Right cardiac atrium (tissue), 5 donors: Measurements from ENCODE around the gene POLG. TPM values are rescaled to one million over a fixed set of nuclear protein-coding genes. Genes with fewer than 3 reads are reported as not detected.

ENCODE experiments used
- ATAC-seq, 2 donors: fragments of 200-7000 bp; cut with Tn5 transposase; one replicate each; pipeline versions ENCODE4 v1.8.0 to v1.9.1; 2020; ENCODE audit warnings: moderate library complexity in 2 of 2, mild to moderate bottlenecking in 1 of 2
- DNase-seq, 3 donors: peaks; one replicate each; pipeline ENCODE4 v3.0.0-alpha.2; 2020
- H3K27ac ChIP-seq: one replicate; pipeline ENCODE4 v1.5.1; 2013; ENCODE audit warnings: mild to moderate bottlenecking, low read length, control low read depth, moderate library complexity
- H3K27me3 ChIP-seq: one replicate; pipeline ENCODE4 v1.6.1; 2013; ENCODE audit not compliant: control insufficient read depth, insufficient read depth
- H3K4me1 ChIP-seq: one replicate; pipeline ENCODE4 v1.6.1; 2013; ENCODE audit warnings: low read length; ENCODE audit not compliant: control insufficient read depth, insufficient read depth
- H3K4me3 ChIP-seq: one replicate; pipeline ENCODE4 v1.5.1; 2013; ENCODE audit warnings: low read length, control low read depth
- H3K9me3 ChIP-seq: one replicate; pipeline ENCODE4 v1.6.1; 2013; ENCODE audit warnings: low read length; ENCODE audit not compliant: control insufficient read depth
- WGBS: extraction: QIAGEN DNeasy Blood & Tissue Kit; methylation state at CpG from one replicate; pipeline ENCODE4 v1.1.7; 2013; 5-methylcytosine and 5-hydroxymethylcytosine counted together
- intact Hi-C, 4 donors: fragments of 100-400 bp; cut with DNase I; formaldehyde crosslinking; loops; one replicate each; pipeline versions ENCODE4 v1.11.0 to v1.14.0; 2022 to 2023
- polyA plus RNA-seq: library from polyadenylated mRNA; stranded (reverse); fragments of 200-250 nt; gene quantifications from one replicate; pipeline ENCODE4 v1.2.3, GENCODE V29; 2013
- total RNA-seq, 4 donors: library from RNA; stranded (reverse); fragmentation: NEBNext Ultra II Directional; extraction: Animal tissue kit (Norgen Biotek cat#: 25700); gene quantifications; one replicate each; pipeline ENCODE4 v1.2.1, GENCODE V29; 2021
- donor health status: healthy with polysubstance abuse.
- donor health status: DM: no; HTN: yes; CAD: no.
- donor health status: DM: no; HTN: no; CAD: no.
- donor health status: DM: no; HTN: yes; CAD: no; lungs with severe emphysema.
- donor health status: DM: yes; HTN: yes; CAD: no.

Gene POLG
- total and polyA plus RNA-seq, 5 donors = 26.0 to 34.8 (median 33.1) TPM

- intact Hi-C loops = no loop called here
- Histone ChIP-seq H3K27me3 (no peaks in the 10 kb centered on the region), H3K9me3 (no peaks in the 10 kb centered on the region), H3K4me3 (no peak overlapping the region), H3K4me1 (no peaks in the 10 kb centered on the region), H3K27ac (no peak overlapping the region)
- DNase-seq (no peak), ATAC-seq (no peak)
- WGBS = 92% methylated on average over 2 of the region's 2 CpGs
Measured at GRCh38 chr15:89320200-89320599, 14.4 kb downstream of the POLG start.

GRCh38 chr15:89319678-89320077 is 14.9 kb downstream of the POLG start:
- intact Hi-C loops = no loop called here
- ATAC-seq (no peak), DNase-seq (no peak)
- no peak overlapping the region for H3K4me3 ChIP-seq
- no peaks in the 10 kb centered on the region for H3K27me3 ChIP-seq
- H3K9me3 ChIP-seq = no peaks in the 10 kb centered on the region
- no peak overlapping the region for H3K27ac ChIP-seq
- no peaks in the 10 kb centered on the region for H3K4me1 ChIP-seq
- WGBS = 89% methylated on average over 9 of the region's 9 CpGs

- no peak for DNase-seq
- no peak for ATAC-seq
- no peak overlapping the region for H3K27ac ChIP-seq
- 63% methylated on average over 4 of the region's 4 CpGs for WGBS
- H3K4me1 ChIP-seq = no peaks in the 10 kb centered on the region
- no peak overlapping the region for H3K4me3 ChIP-seq
- no peaks in the 10 kb centered on the region for H3K27me3 ChIP-seq
- H3K9me3 ChIP-seq = no peaks in the 10 kb centered on the region
- intact Hi-C loops = no loop called here
Measured at GRCh38 chr15:89317186-89317720, 17.4 kb downstream of the POLG start.

DNA sequence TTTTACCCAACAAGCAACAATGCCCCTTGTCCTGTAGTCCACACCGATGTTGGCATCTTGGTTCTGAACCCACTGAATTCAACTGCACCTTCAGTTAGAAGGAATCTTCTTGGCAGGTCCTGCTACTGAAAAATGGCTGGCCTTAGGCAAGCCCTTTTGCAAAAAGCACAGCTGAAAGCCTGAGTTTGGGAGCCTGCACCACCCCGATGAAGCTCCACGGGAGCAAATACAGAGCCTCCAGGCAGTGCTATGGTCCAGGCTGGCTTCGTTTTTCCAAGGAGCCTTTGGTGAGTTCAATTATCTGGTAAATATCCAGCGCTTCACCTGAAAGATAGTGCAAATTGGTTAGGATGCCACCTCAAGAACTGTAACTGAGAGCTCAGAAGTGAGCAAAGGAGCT is 18.1 kb downstream of the POLG start:
- intact Hi-C loops = no loop called here
- Histone ChIP-seq H3K27me3 (no peaks in the 10 kb centered on the region), H3K27ac (no peak overlapping the region), H3K4me3 (no peak overlapping the region), H3K4me1 (no peaks in the 10 kb centered on the region), H3K9me3 (no peaks in the 10 kb centered on the region)
- 92% methylated on average over 5 of the region's 5 CpGs for WGBS
- DNase-seq (no peak), ATAC-seq (no peak)

DNA sequence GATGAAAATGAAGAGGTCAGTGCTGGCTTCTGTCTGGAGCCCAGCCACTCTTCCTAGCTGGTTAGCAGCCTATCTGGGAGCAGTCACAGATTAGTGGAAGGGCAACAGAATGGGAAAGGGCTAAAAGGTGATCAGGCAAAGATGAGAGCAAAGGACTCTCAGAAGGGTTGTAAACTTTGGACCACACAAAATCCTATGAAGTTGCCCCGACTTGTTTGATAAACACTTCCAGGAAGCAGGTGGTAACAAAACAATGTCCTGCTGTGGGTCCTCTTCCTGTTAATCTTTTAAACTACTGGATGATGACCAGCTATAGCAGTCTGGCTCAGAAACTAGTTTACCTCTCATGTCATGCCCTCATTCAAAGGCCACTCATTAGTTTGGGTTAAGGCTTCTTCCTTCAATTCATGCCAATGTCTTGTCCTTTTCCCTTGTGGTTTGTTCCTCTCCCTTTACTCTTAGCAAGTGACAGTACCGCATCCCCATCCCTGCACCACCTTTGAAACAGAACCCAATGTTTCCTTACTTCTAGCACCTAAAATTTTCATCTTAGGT is 19.2 kb downstream of the POLG start:
- intact Hi-C loops = no loop called here
- no peaks in the 10 kb centered on the region for H3K9me3 ChIP-seq
- no peaks in the 10 kb centered on the region for H3K4me1 ChIP-seq
- H3K27ac ChIP-seq = no peak overlapping the region
- H3K4me3 ChIP-seq = no peak overlapping the region
- 76% methylated on average over 2 of the region's 2 CpGs for WGBS
- H3K27me3 ChIP-seq = no peaks in the 10 kb centered on the region
- DNase-seq = no peak
- ATAC-seq = no peak

GRCh38 chr15:89309993-89310392 is 24.6 kb downstream of the POLG start:
- ATAC-seq = no peak
- WGBS = 47% methylated on average over 2 of the region's 2 CpGs
- intact Hi-C loops = loop anchor here in 1 of 4 donors (10.0 kb wide), 1 partner anchor 105 kb away; no protein-coding TSS in a partner anchor

GRCh38 chr15:89308236-89308635 is 26.4 kb downstream of the POLG start:
- H3K27me3 ChIP-seq = no peaks in the 10 kb centered on the region
- intact Hi-C loops = loop anchor here in 1 of 4 donors (10.0 kb wide), 1 partner anchor 103 kb away; no protein-coding TSS in a partner anchor
- no peak for ATAC-seq
- no peak overlapping the region for H3K4me3 ChIP-seq
- H3K4me1 ChIP-seq = no peaks in the 10 kb centered on the region
- H3K9me3 ChIP-seq = no peaks in the 10 kb centered on the region
- H3K27ac ChIP-seq = no peak overlapping the region
- no peak for DNase-seq
- 64% methylated on average over 3 of the region's 3 CpGs for WGBS

More at GRCh38 chr15:89309993-89310392, 24.6 kb downstream of the POLG start:
- Histone ChIP-seq H3K4me1 (no peaks in the 10 kb centered on the region), H3K27me3 (no peaks in the 10 kb centered on the region), H3K27ac (no peak overlapping the region), H3K4me3 (no peak overlapping the region), H3K9me3 (no peaks in the 10 kb centered on the region)
- no peak for DNase-seq

DNA sequence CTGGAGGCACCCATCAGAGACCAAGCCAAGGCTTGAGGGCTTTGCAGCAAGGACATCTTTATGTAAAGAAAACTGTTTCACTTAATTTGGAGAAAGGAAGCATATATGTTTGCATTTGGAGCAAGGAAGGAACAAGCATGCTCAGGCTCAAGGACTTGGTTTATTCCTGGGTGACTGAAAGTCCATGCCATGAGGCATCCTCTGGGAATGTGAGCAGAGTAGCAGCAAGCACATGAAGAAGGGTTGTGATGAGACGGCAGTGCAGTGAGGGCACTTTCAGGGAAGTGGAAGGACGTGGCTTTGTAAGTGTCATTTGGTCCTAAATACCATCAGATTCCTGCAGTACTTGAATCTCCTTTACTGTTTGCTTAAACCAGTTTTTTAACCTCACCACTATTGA is 26.8 kb downstream of the POLG start:
- ATAC-seq (no peak), DNase-seq (no peak)
- Histone ChIP-seq H3K9me3 (no peaks in the 10 kb centered on the region), H3K27me3 (no peaks in the 10 kb centered on the region), H3K27ac (no peak overlapping the region), H3K4me3 (no peak overlapping the region), H3K4me1 (no peaks in the 10 kb centered on the region)
- intact Hi-C loops = loop anchor here in 1 of 4 donors (10.0 kb wide), 1 partner anchor 103 kb away; no protein-coding TSS in a partner anchor
- WGBS = 90% methylated on average over 2 of the region's 2 CpGs

DNA sequence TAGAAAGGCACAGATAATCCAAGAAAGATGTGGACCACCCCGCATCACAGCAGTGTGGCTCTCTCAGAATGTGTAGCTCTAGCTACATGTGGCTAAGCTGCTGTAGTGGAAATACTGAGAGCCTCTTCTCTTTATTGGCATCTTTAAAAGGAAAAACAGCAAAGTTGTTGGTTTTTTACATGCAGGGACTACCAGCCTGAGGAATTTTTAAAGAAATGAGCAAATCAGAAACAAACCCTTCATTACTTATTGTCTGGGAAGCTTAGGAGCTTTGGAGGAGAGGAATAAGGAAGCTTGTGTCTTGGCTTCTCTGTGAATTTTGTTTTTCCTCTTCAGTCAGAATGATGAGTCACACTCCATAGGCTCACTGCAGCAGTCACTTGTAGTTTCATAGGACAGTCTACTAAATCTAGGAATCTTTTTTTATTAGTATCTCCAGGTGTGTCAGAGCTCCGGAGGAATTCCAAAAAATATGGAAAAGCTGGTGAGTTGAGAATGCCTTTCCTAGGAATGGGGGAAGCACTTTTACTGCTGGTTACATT is 27.5 kb downstream of the POLG start:
- Histone ChIP-seq H3K9me3 (no peaks in the 10 kb centered on the region), H3K27ac (no peak overlapping the region), H3K27me3 (no peaks in the 10 kb centered on the region), H3K4me1 (no peaks in the 10 kb centered on the region), H3K4me3 (no peak overlapping the region)
- ATAC-seq (no peak), DNase-seq (no peak)
- intact Hi-C loops = loop anchor here in 1 of 4 donors (10.0 kb wide), 1 partner anchor 102 kb away; no protein-coding TSS in a partner anchor
- WGBS = 96% methylated on average over 2 of the region's 2 CpGs

- intact Hi-C loops = loop anchor here in 1 of 4 donors (10.0 kb wide), 1 partner anchor 101 kb away; no protein-coding TSS in a partner anchor
- H3K4me3 ChIP-seq = no peak overlapping the region
- no peak overlapping the region for H3K27ac ChIP-seq
- no peaks in the 10 kb centered on the region for H3K4me1 ChIP-seq
- DNase-seq (no peak), ATAC-seq (no peak)
- no peaks in the 10 kb centered on the region for H3K27me3 ChIP-seq
- H3K9me3 ChIP-seq = no peaks in the 10 kb centered on the region
- WGBS = 73% methylated on average over 3 of the region's 3 CpGs
Measured at GRCh38 chr15:89305395-89305794, 29.2 kb downstream of the POLG start.

DNA sequence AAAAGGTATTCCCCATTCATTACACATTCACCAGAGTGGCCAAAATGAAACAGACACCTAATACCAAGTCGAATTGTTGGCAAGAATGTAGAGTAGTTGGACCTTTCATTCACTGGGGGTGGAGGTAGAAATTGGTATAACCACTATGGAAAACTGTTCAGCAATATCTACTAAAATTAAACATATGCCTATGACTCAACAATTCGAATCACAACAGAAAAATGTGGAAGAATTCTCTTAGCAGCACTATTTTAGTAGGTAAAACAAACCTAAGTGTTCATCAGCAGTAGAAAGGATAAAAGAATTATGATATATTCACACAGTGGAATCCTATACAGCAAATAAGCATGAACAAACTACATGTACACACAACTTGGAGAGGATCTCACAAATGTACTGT is 30.6 kb downstream of the POLG start:
- intact Hi-C loops = loop anchor here in 1 of 4 donors (10.0 kb wide), 1 partner anchor 99 kb away; no protein-coding TSS in a partner anchor
- Histone ChIP-seq H3K4me1 (no peaks in the 10 kb centered on the region), H3K4me3 (no peak overlapping the region), H3K27me3 (no peaks in the 10 kb centered on the region), H3K27ac (no peak overlapping the region), H3K9me3 (no peaks in the 10 kb centered on the region)
- ATAC-seq = no peak
- no peak for DNase-seq
- 95% methylated on average over 2 of the region's 2 CpGs for WGBS
